GM12878 (cell line): ENCODE measurements around the gene MMP20. TPM values are rescaled to one million over a fixed set of nuclear protein-coding genes. Genes with fewer than 3 reads are reported as not detected.

Experiments
- BCLAF1 ChIP-seq: fragments of 450-650 bp; IDR thresholded peaks from 2 replicates; pipeline ENCODE4 v1.6.1; 2017; ENCODE audit warnings: antibody characterized with exemption, mild to moderate bottlenecking, moderate library complexity
- CEBPZ ChIP-seq: fragments of 150-350 bp; IDR thresholded peaks from 2 replicates; pipeline ENCODE4 v1.6.1; 2016; ENCODE audit warnings: low read depth, low read length
- DPF2 ChIP-seq: fragments of 450-650 bp; IDR thresholded peaks from 2 replicates; pipeline ENCODE4 v1.6.1; 2017; ENCODE audit warnings: mild to moderate bottlenecking
- ESRRA ChIP-seq: IDR thresholded peaks from 2 replicates; pipeline ENCODE4 v1.6.1; 2012; ENCODE audit warnings: mild to moderate bottlenecking, low read length, improper control_type of control experiment
- ETV6 ChIP-seq, 2 experiments: fragments of 450-650 bp in 1 of 2; IDR thresholded peaks in 1 of 2; conservative IDR thresholded peaks in 1 of 2; 2 replicates each; pipeline ENCODE4 v1.6.1; 2014; ENCODE audit warnings: antibody characterized with exemption in 1 of 2, borderline replicate concordance in 1 of 2, low read depth in 1 of 2, mild to moderate bottlenecking in 1 of 2, moderate library complexity in 1 of 2
- FOXM1 ChIP-seq: IDR thresholded peaks from 2 replicates; pipeline ENCODE4 v1.6.1; 2012; ENCODE audit warnings: low read depth, mild to moderate bottlenecking, inconsistent platforms, low read length, moderate library complexity
- MEF2A ChIP-seq: IDR thresholded peaks from 2 replicates; pipeline ENCODE4 v1.6.1; 2011; ENCODE audit warnings: low read depth, mild to moderate bottlenecking, low read length, moderate library complexity; ENCODE audit not compliant: insufficient read depth
- MTA2 ChIP-seq: fragments of 450-650 bp; IDR thresholded peaks from 2 replicates; pipeline ENCODE4 v1.6.1; 2016; ENCODE audit warnings: low read depth, mild to moderate bottlenecking, moderate library complexity
- NFYB ChIP-seq: IDR thresholded peaks from 2 replicates; pipeline ENCODE4 v1.6.1; 2011; ENCODE audit warnings: low read depth, mild to moderate bottlenecking, low read length, improper control_type of control experiment, moderate library complexity; ENCODE audit not compliant: insufficient read depth
- PML ChIP-seq: IDR thresholded peaks from 2 replicates; pipeline ENCODE4 v1.6.1; 2012; ENCODE audit warnings: low read length, inconsistent platforms
- SKIL ChIP-seq: fragments of 450-650 bp; IDR thresholded peaks from 2 replicates; pipeline ENCODE4 v1.6.1; 2017; ENCODE audit warnings: mild to moderate bottlenecking, low read depth, inconsistent platforms; ENCODE audit not compliant: poor library complexity, severe bottlenecking
- ZNF207 ChIP-seq: fragments of 450-650 bp; IDR thresholded peaks from 2 replicates; pipeline ENCODE4 v1.6.1; 2014; ENCODE audit warnings: antibody characterized with exemption, mild to moderate bottlenecking, borderline replicate concordance
- polyA plus RNA-seq, 11 experiments: library from polyadenylated mRNA; depleted of rRNA in 4 of 11; unstranded in 6 of 11; stranded (reverse) in 5 of 11; fragments of >200 nt; fragmentation: Nextera tagmentation in 4 of 11; fragmentation: Illumina TruSeq in 1 of 11; extraction: Ambion mirVana in 4 of 11; extraction: Trizol in 1 of 11; gene quantifications; 1 replicate in 1 of 11; 2 replicates in 10 of 11; pipeline versions ENCODE4 v1.2.1 to v1.2.3, GENCODE V29; 2011 to 2016; ENCODE audit warnings: inconsistent platforms in 2 of 11, missing spikeins in 2 of 11, low read depth in 1 of 11
- total RNA-seq, 4 experiments: library from RNA; depleted of rRNA in 3 of 4; stranded (reverse); fragments of >200 nt in 3 of 4; fragmentation: Illumina TruSeq in 1 of 4; extraction: Trizol in 1 of 4; gene quantifications; 2 replicates each; pipeline versions ENCODE4 v1.2.1 to v1.2.3, GENCODE V29; 2013 to 2021
- TF ChIP-seq, protein P1 (sequence below): fragments of 450-650 bp; IDR thresholded peaks from 2 replicates; pipeline ENCODE4 v1.6.1; 2017; ENCODE audit warnings: mild to moderate bottlenecking, moderate library complexity
- TF ChIP-seq, protein P2 (sequence below): IDR thresholded peaks from 2 replicates; pipeline ENCODE4 v1.6.1; 2012; ENCODE audit warnings: low read length, inconsistent platforms

Gene MMP20
- total and polyA plus RNA-seq, 10 of the 15 experiments (the other 5 are each of a cell fraction or from before 2014, with no cell fraction given): 0.10 to 0.57 (median 0.19) TPM; not detected in 2

- TF ChIP-seq, protein P1, sequence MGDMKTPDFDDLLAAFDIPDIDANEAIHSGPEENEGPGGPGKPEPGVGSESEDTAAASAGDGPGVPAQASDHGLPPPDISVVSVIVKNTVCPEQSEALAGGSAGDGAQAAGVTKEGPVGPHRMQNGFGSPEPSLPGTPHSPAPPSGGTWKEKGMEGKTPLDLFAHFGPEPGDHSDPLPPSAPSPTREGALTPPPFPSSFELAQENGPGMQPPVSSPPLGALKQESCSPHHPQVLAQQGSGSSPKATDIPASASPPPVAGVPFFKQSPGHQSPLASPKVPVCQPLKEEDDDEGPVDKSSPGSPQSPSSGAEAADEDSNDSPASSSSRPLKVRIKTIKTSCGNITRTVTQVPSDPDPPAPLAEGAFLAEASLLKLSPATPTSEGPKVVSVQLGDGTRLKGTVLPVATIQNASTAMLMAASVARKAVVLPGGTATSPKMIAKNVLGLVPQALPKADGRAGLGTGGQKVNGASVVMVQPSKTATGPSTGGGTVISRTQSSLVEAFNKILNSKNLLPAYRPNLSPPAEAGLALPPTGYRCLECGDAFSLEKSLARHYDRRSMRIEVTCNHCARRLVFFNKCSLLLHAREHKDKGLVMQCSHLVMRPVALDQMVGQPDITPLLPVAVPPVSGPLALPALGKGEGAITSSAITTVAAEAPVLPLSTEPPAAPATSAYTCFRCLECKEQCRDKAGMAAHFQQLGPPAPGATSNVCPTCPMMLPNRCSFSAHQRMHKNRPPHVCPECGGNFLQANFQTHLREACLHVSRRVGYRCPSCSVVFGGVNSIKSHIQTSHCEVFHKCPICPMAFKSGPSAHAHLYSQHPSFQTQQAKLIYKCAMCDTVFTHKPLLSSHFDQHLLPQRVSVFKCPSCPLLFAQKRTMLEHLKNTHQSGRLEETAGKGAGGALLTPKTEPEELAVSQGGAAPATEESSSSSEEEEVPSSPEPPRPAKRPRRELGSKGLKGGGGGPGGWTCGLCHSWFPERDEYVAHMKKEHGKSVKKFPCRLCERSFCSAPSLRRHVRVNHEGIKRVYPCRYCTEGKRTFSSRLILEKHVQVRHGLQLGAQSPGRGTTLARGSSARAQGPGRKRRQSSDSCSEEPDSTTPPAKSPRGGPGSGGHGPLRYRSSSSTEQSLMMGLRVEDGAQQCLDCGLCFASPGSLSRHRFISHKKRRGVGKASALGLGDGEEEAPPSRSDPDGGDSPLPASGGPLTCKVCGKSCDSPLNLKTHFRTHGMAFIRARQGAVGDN: peak; percentile 68
- TF ChIP-seq ESRRA (no peak), DPF2 (peak; percentile 9; the same call in 1 of the 2 replicates), NFYB (no peak), PML (no peak), ETV6 (conservative IDR thresholded peaks at IDR 0.05 in 1 of 2, IDR thresholded peaks at IDR 0.05 in 1 of 2; ENCODE audit: borderline replicate concordance in 1 of 2, low read depth in 1 of 2) (peak in 1 of 2 experiments; percentile 68; a peak in 1 of 4 replicates), ZNF207 (no peak), MEF2A (peak; percentile 85), FOXM1 (0 out of 2 replicates have a peak, but pooled peaks have one; percentile 52), SKIL (peak; percentile 11), CEBPZ (no peak), MTA2 (peak; percentile 3; the same call in 1 of the 2 replicates), BCLAF1 (no peak)
- TF ChIP-seq, protein P2, sequence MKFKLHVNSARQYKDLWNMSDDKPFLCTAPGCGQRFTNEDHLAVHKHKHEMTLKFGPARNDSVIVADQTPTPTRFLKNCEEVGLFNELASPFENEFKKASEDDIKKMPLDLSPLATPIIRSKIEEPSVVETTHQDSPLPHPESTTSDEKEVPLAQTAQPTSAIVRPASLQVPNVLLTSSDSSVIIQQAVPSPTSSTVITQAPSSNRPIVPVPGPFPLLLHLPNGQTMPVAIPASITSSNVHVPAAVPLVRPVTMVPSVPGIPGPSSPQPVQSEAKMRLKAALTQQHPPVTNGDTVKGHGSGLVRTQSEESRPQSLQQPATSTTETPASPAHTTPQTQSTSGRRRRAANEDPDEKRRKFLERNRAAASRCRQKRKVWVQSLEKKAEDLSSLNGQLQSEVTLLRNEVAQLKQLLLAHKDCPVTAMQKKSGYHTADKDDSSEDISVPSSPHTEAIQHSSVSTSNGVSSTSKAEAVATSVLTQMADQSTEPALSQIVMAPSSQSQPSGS: peak; percentile 48; the same call in 1 of the 2 replicates
Observed at GRCh38 chr11:102559839-102560238, 65.3 kb downstream of the MMP20 start (continued).
